Measurements from ENCODE around the gene NUCB1. TPM values are rescaled to one million over a fixed set of nuclear protein-coding genes. Genes with fewer than 3 reads are reported as not detected.

The NUCB1 gene
- total RNA-seq, 1 experiment from 2014 or later = 153 TPM

GRCh38 chr19:48872182-48872883, 27.8 kb upstream of the NUCB1 start, which contains the start of gene PPP1R15A (continued):
- TF ChIP-seq SP1 (CRISPR knock-in tag; conservative IDR thresholded peaks at IDR 0.05) (peak; percentile 81), PRRX2 (CRISPR knock-in tag; IDR thresholded peaks at IDR 0.05) (no peak), AFF4 (CRISPR knock-in tag; IDR thresholded peaks at IDR 0.05; ENCODE audit: borderline replicate concordance) (peak; percentile 76; the same call in 1 of the 2 replicates), FOXJ3 (CRISPR knock-in tag; IDR thresholded peaks at IDR 0.05; ENCODE audit: borderline replicate concordance) (no peak), FOXP1 (CRISPR knock-in tag; IDR thresholded peaks at IDR 0.05; ENCODE audit: borderline replicate concordance) (peak; percentile 73; the same call in 1 of the 2 replicates), NFATC4 (CRISPR knock-in tag; IDR thresholded peaks at IDR 0.05) (no peak), ETV6 (CRISPR knock-in tag; IDR thresholded peaks at IDR 0.05) (peak; percentile 45; the same call in 1 of the 2 replicates), ZNF423 (CRISPR knock-in tag; IDR thresholded peaks at IDR 0.05) (no peak), MYBL2 (CRISPR knock-in tag; IDR thresholded peaks at IDR 0.05) (peak; percentile 45; the same call in 1 of the 2 replicates), ZNF219 (CRISPR knock-in tag; IDR thresholded peaks at IDR 0.05; ENCODE audit: borderline replicate concordance) (no peak), TCF7 (CRISPR knock-in tag; IDR thresholded peaks at IDR 0.05; ENCODE audit: low read depth) (no peak), SMAD3 (CRISPR knock-in tag; IDR thresholded peaks at IDR 0.05; ENCODE audit: borderline replicate concordance) (0 out of 2 replicates have a peak, but pooled peaks have one; percentile 66), ZNF263 (CRISPR knock-in tag; IDR thresholded peaks at IDR 0.05; ENCODE audit: low read depth) (no peak), ZNF425 (CRISPR knock-in tag; conservative IDR thresholded peaks at IDR 0.05) (no peak), TEAD4 (CRISPR knock-in tag; IDR thresholded peaks at IDR 0.05) (no peak), RELA (CRISPR knock-in tag; IDR thresholded peaks at IDR 0.05; ENCODE audit: borderline replicate concordance) (0 out of 2 replicates have a peak, but pooled peaks have one; percentile 36)
- TF ChIP-seq, protein P1, sequence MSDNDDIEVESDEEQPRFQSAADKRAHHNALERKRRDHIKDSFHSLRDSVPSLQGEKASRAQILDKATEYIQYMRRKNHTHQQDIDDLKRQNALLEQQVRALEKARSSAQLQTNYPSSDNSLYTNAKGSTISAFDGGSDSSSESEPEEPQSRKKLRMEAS (CRISPR knock-in tag; IDR thresholded peaks at IDR 0.05) = peak; percentile 63; the same call in 1 of the 2 replicates
- TF ChIP-seq, protein P2, sequence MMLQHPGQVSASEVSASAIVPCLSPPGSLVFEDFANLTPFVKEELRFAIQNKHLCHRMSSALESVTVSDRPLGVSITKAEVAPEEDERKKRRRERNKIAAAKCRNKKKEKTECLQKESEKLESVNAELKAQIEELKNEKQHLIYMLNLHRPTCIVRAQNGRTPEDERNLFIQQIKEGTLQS (CRISPR knock-in tag; conservative IDR thresholded peaks at IDR 0.05) = no peak
- TF ChIP-seq, protein P3, sequence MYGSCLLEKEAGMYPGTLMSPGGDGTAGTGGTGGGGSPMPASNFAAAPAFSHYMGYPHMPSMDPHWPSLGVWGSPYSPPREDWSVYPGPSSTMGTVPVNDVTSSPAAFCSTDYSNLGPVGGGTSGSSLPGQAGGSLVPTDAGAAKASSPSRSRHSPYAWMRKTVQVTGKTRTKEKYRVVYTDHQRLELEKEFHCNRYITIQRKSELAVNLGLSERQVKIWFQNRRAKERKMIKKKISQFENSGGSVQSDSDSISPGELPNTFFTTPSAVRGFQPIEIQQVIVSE (CRISPR knock-in tag; IDR thresholded peaks at IDR 0.05; ENCODE audit: borderline replicate concordance) = no peak
- TF ChIP-seq, protein P4, sequence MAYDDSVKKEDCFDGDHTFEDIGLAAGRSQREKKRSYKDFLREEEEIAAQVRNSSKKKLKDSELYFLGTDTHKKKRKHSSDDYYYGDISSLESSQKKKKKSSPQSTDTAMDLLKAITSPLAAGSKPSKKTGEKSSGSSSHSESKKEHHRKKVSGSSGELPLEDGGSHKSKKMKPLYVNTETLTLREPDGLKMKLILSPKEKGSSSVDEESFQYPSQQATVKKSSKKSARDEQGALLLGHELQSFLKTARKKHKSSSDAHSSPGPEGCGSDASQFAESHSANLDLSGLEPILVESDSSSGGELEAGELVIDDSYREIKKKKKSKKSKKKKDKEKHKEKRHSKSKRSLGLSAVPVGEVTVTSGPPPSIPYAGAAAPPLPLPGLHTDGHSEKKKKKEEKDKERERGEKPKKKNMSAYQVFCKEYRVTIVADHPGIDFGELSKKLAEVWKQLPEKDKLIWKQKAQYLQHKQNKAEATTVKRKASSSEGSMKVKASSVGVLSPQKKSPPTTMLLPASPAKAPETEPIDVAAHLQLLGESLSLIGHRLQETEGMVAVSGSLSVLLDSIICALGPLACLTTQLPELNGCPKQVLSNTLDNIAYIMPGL (CRISPR knock-in tag; IDR thresholded peaks at IDR 0.05) = no peak
- TF ChIP-seq, protein P5, sequence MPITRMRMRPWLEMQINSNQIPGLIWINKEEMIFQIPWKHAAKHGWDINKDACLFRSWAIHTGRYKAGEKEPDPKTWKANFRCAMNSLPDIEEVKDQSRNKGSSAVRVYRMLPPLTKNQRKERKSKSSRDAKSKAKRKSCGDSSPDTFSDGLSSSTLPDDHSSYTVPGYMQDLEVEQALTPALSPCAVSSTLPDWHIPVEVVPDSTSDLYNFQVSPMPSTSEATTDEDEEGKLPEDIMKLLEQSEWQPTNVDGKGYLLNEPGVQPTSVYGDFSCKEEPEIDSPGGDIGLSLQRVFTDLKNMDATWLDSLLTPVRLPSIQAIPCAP (CRISPR knock-in tag; IDR thresholded peaks at IDR 0.05) = no peak
- TF ChIP-seq, protein P6, sequence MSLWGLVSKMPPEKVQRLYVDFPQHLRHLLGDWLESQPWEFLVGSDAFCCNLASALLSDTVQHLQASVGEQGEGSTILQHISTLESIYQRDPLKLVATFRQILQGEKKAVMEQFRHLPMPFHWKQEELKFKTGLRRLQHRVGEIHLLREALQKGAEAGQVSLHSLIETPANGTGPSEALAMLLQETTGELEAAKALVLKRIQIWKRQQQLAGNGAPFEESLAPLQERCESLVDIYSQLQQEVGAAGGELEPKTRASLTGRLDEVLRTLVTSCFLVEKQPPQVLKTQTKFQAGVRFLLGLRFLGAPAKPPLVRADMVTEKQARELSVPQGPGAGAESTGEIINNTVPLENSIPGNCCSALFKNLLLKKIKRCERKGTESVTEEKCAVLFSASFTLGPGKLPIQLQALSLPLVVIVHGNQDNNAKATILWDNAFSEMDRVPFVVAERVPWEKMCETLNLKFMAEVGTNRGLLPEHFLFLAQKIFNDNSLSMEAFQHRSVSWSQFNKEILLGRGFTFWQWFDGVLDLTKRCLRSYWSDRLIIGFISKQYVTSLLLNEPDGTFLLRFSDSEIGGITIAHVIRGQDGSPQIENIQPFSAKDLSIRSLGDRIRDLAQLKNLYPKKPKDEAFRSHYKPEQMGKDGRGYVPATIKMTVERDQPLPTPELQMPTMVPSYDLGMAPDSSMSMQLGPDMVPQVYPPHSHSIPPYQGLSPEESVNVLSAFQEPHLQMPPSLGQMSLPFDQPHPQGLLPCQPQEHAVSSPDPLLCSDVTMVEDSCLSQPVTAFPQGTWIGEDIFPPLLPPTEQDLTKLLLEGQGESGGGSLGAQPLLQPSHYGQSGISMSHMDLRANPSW (CRISPR knock-in tag; conservative IDR thresholded peaks at IDR 0.05; ENCODE audit: low read depth) = no peak
- TF ChIP-seq, protein P7, sequence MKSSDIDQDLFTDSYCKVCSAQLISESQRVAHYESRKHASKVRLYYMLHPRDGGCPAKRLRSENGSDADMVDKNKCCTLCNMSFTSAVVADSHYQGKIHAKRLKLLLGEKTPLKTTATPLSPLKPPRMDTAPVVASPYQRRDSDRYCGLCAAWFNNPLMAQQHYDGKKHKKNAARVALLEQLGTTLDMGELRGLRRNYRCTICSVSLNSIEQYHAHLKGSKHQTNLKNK (CRISPR knock-in tag; IDR thresholded peaks at IDR 0.05) = no peak
- TF ChIP-seq, protein P8, sequence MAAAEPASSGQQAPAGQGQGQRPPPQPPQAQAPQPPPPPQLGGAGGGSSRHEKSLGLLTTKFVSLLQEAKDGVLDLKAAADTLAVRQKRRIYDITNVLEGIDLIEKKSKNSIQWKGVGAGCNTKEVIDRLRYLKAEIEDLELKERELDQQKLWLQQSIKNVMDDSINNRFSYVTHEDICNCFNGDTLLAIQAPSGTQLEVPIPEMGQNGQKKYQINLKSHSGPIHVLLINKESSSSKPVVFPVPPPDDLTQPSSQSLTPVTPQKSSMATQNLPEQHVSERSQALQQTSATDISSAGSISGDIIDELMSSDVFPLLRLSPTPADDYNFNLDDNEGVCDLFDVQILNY (CRISPR knock-in tag; IDR thresholded peaks at IDR 0.05) = no peak

Data from WTC11 (cell line).